ENCODE data around the gene MIPOL1. TPM values are rescaled to one million over a fixed set of nuclear protein-coding genes. Genes with fewer than 3 reads are reported as not detected.

The MIPOL1 gene
- total RNA-seq, 4 donors from 2014 or later, result 4.8 to 21.5 (median 11.8) TPM

- DNase-seq, result no peak
- Histone ChIP-seq H3K27ac (no peak overlapping the region), H3K4me1 (peaks cover 0 to 15% (median 7%) of the 10 kb centered on the region in 4 donors), H3K27me3 (no peaks in the 10 kb centered on the region), H3K9me3 (peaks cover 5 to 9% of the 10 kb centered on the region in 2 donors), H3K4me3 (no peak overlapping the region), H3K36me3 (no peaks in the 10 kb centered on the region)
- 79 to 100% methylated on average over 2 to 3 of the region's 3 CpGs for WGBS, 2 donors (ENCODE audit: low coverage in 1 of 2)
- in situ Hi-C loops (cut with MboI; ENCODE audit: low pct_ligation_motif_present in 1 of 4, low pct_unique_long_range_greater_than_20kb in 1 of 4, low sequenced_read_pairs in 3 of 4) (no loop called here), intact Hi-C loops (cut with DNase I; ENCODE audit: low total_unique reads) (no loop called here)
- TF ChIP-seq EP300 (IDR thresholded peaks at IDR 0.05; ENCODE audit: low read depth) (no peak), CTCF (IDR thresholded peaks at IDR 0.05) (no peak), POLR2A (IDR thresholded peaks at IDR 0.05) (no peak), POLR2AphosphoS5 (IDR thresholded peaks at IDR 0.05) (no peak)
Measured at GRCh38 chr14:37464192-37464858, 266.6 kb downstream of the MIPOL1 start.

- DNase-seq, result no peak
- no peaks in the 10 kb centered on the region for H3K36me3 ChIP-seq
- H3K9me3 ChIP-seq, result peaks cover under 1 to 6% of the 10 kb centered on the region in 2 donors
- no peak overlapping the region for H3K4me3 ChIP-seq
- TF ChIP-seq CTCF (IDR thresholded peaks at IDR 0.05) (no peak), POLR2A (IDR thresholded peaks at IDR 0.05) (no peak), EP300 (IDR thresholded peaks at IDR 0.05; ENCODE audit: low read depth) (no peak), POLR2AphosphoS5 (IDR thresholded peaks at IDR 0.05) (no peak)
- H3K27me3 ChIP-seq, result no peaks in the 10 kb centered on the region
- H3K4me1 ChIP-seq, result peaks cover 0 to 15% (median 7%) of the 10 kb centered on the region in 4 donors
- H3K27ac ChIP-seq, result peak overlapping the region; percentile 42 to 75 (median 66)
- intact Hi-C loops (cut with DNase I; ENCODE audit: low total_unique reads), result no loop called here
- in situ Hi-C loops (cut with MboI; ENCODE audit: low pct_ligation_motif_present in 1 of 4, low pct_unique_long_range_greater_than_20kb in 1 of 4, low sequenced_read_pairs in 3 of 4), result no loop called here
Measured at GRCh38 chr14:37466003-37466622, 268.4 kb downstream of the MIPOL1 start.

GRCh38 chr14:37466623-37467088, 268.9 kb downstream of the MIPOL1 start:
- WGBS, 2 donors (ENCODE audit: low coverage in 1 of 2), result 53% methylated on average over 2 of the region's 2 CpGs
- in situ Hi-C loops (cut with MboI; ENCODE audit: low pct_ligation_motif_present in 1 of 4, low pct_unique_long_range_greater_than_20kb in 1 of 4, low sequenced_read_pairs in 3 of 4) (no loop called here), intact Hi-C loops (cut with DNase I; ENCODE audit: low total_unique reads) (no loop called here)
- Histone ChIP-seq H3K4me1 (peaks cover 0 to 15% (median 7%) of the 10 kb centered on the region in 4 donors), H3K4me3 (no peak overlapping the region), H3K9me3 (peaks cover 0 to 5% of the 10 kb centered on the region in 2 donors), H3K27ac (peak overlapping the region; percentile 42 to 75 (median 66)), H3K27me3 (no peaks in the 10 kb centered on the region), H3K36me3 (no peaks in the 10 kb centered on the region)
- TF ChIP-seq POLR2AphosphoS5 (IDR thresholded peaks at IDR 0.05) (peak in 1 of 3 donors; percentile 36), CTCF (IDR thresholded peaks at IDR 0.05) (no peak), POLR2A (IDR thresholded peaks at IDR 0.05) (no peak)
- DNase-seq, result no peak

- Histone ChIP-seq H3K27me3 (no peaks in the 10 kb centered on the region), H3K9me3 (no peaks in the 10 kb centered on the region), H3K27ac (no peak overlapping the region), H3K36me3 (no peaks in the 10 kb centered on the region), H3K4me1 (peaks cover 0 to 15% (median 7%) of the 10 kb centered on the region in 4 donors), H3K4me3 (no peak overlapping the region)
- intact Hi-C loops (cut with DNase I; ENCODE audit: low total_unique reads), result no loop called here
- no peak for TF ChIP-seq CTCF (IDR thresholded peaks at IDR 0.05)
- TF ChIP-seq POLR2A (IDR thresholded peaks at IDR 0.05), result no peak
- TF ChIP-seq POLR2AphosphoS5 (IDR thresholded peaks at IDR 0.05), result no peak
- no peak for TF ChIP-seq EP300 (IDR thresholded peaks at IDR 0.05; ENCODE audit: low read depth)
- in situ Hi-C loops (cut with MboI; ENCODE audit: low pct_ligation_motif_present in 1 of 4, low pct_unique_long_range_greater_than_20kb in 1 of 4, low sequenced_read_pairs in 3 of 4), result no loop called here
- DNase-seq, result no peak
Measured at GRCh38 chr14:37469650-37470049, 271.9 kb downstream of the MIPOL1 start.
